Lower lobe of right lung (tissue), 2 donors: ENCODE data around the gene PPP2R5C. TPM values are rescaled to one million over a fixed set of nuclear protein-coding genes. Genes with fewer than 3 reads are reported as not detected.

Experiments used
- ATAC-seq, 2 donors: fragments of 200-7000 bp; cut with Tn5 transposase; one replicate each; pipeline ENCODE4 v1.9.1; 2020 to 2022; ENCODE audit warnings: mild to moderate bottlenecking in 2 of 2, moderate library complexity in 2 of 2
- DNase-seq: peaks from one replicate; pipeline ENCODE4 v3.0.0-alpha.2; 2020
- H3K27ac ChIP-seq: fragments of 200-600 bp; one replicate; pipeline ENCODE4 v1.8.0; 2022
- H3K27me3 ChIP-seq: fragments of 200-600 bp; one replicate; pipeline ENCODE4 v1.8.0; 2022; ENCODE audit warnings: low read depth
- H3K36me3 ChIP-seq: fragments of 200-600 bp; one replicate; pipeline ENCODE4 v1.8.0; 2022; ENCODE audit warnings: mild to moderate bottlenecking
- H3K4me1 ChIP-seq: fragments of 200-600 bp; one replicate; pipeline ENCODE4 v1.8.0; 2022
- H3K4me3 ChIP-seq: fragments of 200-600 bp; one replicate; pipeline ENCODE4 v1.8.0; 2022; ENCODE audit warnings: mild to moderate bottlenecking
- H3K9me3 ChIP-seq: fragments of 200-600 bp; one replicate; pipeline ENCODE4 v1.8.0; 2022
- intact Hi-C: fragments of 100-400 bp; cut with DNase I; formaldehyde crosslinking; loops from one replicate; pipeline ENCODE4 v1.11.0; 2022
- total RNA-seq: library from RNA; stranded (reverse); fragmentation: NEBNext Ultra II Directional; extraction: Animal tissue kit (Norgen Biotek cat#: 25700); gene quantifications from one replicate; pipeline ENCODE4 v1.2.1, GENCODE V29; 2021
- TF ChIP-seq, protein P1 (sequence below): fragments of 200-600 bp; IDR thresholded peaks from one replicate; pipeline ENCODE4 v1.8.0; 2022; ENCODE audit warnings: antibody characterized with exemption, mild to moderate bottlenecking
- donor health status: DM: no; HTN: yes; CAD: no; lungs with severe emphysema.

The PPP2R5C gene
- total RNA-seq, 1 donor from 2014 or later, result 160 TPM

DNA sequence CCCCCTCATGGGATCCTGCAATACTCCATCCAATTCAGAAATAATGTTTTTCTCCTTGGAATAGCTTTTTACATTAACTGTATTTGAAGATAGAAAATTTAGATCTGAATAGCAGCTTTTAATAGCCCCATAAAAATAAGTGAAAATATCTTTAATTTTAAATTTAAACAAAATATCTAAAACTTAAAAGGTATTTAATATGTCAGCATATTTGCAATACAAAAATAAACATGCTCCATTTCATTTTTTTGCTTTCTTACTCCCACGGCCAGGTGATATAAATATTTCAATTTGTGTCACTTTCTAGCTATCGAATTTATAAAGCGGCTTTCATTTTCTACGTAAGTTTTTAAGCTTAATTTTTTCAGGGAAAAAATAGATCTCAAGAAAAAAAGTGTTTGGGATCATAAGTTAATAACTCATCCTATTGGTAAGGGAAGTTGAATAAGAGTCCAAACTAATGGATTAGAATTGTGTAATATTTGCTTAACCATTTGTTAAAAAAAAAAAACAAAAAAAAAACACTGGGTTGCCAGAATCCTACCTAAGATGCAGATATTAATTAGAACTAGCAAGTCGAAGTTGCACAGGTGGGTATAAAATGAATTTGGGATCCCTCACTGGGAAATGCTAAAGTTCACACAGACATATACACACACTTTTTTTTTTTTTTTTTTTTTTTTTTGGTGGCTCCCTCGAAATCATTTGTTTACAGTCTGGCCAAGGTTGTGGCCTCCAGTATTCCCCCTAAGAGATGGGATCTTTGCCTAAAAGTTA, 47.6 kb downstream of the PPP2R5C start:
- no peaks in the 10 kb centered on the region for H3K36me3 ChIP-seq
- intact Hi-C loops, result no loop called here
- peak overlapping the region; percentile 66 for H3K4me3 ChIP-seq
- no peaks in the 10 kb centered on the region for H3K27me3 ChIP-seq
- ATAC-seq (peak in 1 of 2 donors; percentile 1), DNase-seq (no peak)
- H3K27ac ChIP-seq, result peak overlapping the region; percentile 99
- peaks cover 44% of the 10 kb centered on the region for H3K4me1 ChIP-seq
- H3K9me3 ChIP-seq, result no peaks in the 10 kb centered on the region
- TF ChIP-seq, protein P1, sequence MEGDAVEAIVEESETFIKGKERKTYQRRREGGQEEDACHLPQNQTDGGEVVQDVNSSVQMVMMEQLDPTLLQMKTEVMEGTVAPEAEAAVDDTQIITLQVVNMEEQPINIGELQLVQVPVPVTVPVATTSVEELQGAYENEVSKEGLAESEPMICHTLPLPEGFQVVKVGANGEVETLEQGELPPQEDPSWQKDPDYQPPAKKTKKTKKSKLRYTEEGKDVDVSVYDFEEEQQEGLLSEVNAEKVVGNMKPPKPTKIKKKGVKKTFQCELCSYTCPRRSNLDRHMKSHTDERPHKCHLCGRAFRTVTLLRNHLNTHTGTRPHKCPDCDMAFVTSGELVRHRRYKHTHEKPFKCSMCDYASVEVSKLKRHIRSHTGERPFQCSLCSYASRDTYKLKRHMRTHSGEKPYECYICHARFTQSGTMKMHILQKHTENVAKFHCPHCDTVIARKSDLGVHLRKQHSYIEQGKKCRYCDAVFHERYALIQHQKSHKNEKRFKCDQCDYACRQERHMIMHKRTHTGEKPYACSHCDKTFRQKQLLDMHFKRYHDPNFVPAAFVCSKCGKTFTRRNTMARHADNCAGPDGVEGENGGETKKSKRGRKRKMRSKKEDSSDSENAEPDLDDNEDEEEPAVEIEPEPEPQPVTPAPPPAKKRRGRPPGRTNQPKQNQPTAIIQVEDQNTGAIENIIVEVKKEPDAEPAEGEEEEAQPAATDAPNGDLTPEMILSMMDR, result no peak

DNA sequence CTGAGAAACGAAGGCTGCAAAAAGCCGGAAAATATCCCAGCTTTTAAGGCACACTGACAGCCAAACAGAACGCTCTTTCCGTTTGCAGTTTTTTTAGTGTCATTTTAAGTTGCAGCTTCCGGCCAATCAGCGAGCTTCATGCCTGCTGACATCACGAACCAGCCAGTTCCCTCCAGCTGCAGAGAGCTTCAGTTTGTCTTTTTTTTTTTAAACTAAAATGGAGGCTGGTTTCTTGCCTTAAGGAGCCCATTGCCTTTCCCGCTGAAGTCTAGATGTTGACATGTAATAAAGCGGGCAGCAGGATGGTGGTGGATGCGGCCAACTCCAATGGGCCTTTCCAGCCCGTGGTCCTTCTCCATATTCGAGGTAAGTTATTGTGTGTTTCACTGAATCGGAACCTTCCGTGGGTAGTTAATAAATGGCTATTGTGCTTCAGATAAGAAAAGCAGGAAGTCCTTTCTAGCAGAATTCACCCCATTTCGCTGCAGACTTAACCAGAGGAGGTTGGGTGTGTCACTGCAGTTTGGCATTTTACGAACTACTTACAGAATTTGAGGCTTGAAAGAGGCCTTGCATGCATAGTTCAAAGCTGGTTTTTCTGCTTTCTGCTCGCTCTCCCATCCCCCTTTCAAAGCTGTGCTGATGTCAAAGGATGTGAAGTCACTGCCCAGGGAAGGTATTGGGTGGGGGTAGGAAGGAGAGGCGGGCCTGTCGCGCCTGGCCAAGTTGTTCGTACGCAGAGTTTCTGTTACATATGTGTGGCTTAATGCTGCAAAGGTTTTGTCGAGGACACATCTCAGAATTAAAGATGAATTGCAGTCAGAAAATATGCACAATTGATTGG, 48.4 kb downstream of the PPP2R5C start:
- TF ChIP-seq, protein P1, result no peak
- intact Hi-C loops, result no loop called here
- H3K27me3 ChIP-seq, result no peaks in the 10 kb centered on the region
- peaks cover 5% of the 10 kb centered on the region for H3K36me3 ChIP-seq
- DNase-seq (peak; percentile 86), ATAC-seq (peak; percentile 97)
- H3K27ac ChIP-seq, result peak overlapping the region; percentile 99
- H3K4me3 ChIP-seq, result peak overlapping the region; percentile 66
- H3K4me1 ChIP-seq, result peaks cover 52% of the 10 kb centered on the region
- H3K9me3 ChIP-seq, result no peaks in the 10 kb centered on the region

DNA sequence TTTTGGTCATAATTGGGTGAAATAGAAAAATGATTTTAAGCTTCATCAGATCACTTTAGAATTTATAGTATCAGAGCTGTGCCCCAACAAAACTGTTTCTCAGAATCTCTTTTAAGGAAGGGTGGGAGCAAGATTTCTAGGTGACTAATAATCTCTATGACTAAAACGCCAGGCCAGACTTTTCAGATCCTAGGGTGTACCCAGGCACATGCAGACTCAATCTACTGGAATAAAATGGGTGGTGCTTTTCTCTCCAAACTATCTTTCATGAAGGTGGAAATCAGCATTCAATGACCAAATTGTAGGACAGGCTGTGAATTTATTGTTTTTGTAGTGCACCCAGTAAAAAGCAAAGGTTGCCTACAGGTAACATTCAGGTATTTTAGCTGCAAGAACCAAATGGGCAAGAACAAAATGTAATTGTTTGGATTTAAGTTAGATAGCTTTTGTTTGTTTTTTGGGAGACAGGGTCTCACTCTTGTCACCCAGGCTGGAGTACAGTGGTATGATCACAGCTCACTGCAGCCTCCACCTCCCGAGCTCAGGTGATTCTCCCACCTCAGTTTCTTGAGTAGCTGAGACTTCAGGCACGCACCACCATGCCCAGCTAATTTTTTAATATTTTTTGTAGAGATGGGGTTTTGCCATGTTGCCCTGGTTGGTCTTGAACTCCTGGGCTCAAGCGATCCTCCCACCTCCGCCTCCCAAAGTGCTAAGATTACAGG, 49.5 kb downstream of the PPP2R5C start:
- Histone ChIP-seq H3K4me1 (peaks cover 61% of the 10 kb centered on the region), H3K27me3 (no peaks in the 10 kb centered on the region), H3K36me3 (peaks cover 11% of the 10 kb centered on the region), H3K4me3 (peak overlapping the region; percentile 66), H3K9me3 (no peaks in the 10 kb centered on the region), H3K27ac (peak overlapping the region; percentile 99)
- no peak for DNase-seq
- ATAC-seq, result peak in 1 of 2 donors; percentile 17
- intact Hi-C loops, result no loop called here
- TF ChIP-seq, protein P1, result no peak

DNA sequence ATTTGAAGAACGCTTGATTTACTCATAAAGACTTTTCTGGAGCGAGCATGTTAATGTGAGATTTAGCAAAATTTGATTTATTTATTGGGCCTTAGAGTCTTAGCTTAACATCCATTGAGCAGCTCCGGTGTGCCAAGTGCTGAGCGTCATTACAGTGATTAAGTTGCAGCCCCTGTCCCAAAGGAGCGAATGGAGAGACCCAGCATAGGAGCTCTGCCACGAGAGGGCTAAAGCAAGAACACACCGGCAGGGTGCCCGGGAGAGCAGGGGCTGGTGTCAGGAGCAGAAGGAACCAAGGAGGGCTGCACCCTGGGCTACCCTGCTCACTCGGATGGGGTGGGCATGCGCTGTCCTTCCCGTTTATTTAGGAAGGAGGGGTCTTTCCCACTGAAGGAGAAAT, 50.6 kb downstream of the PPP2R5C start:
- Histone ChIP-seq H3K4me3 (no peak overlapping the region), H3K27me3 (no peaks in the 10 kb centered on the region), H3K4me1 (peaks cover 61% of the 10 kb centered on the region), H3K27ac (peak overlapping the region; percentile 71), H3K9me3 (no peaks in the 10 kb centered on the region), H3K36me3 (peaks cover 11% of the 10 kb centered on the region)
- no peak for ATAC-seq
- no peak for DNase-seq
- intact Hi-C loops, result no loop called here
- TF ChIP-seq, protein P1, result no peak

DNA sequence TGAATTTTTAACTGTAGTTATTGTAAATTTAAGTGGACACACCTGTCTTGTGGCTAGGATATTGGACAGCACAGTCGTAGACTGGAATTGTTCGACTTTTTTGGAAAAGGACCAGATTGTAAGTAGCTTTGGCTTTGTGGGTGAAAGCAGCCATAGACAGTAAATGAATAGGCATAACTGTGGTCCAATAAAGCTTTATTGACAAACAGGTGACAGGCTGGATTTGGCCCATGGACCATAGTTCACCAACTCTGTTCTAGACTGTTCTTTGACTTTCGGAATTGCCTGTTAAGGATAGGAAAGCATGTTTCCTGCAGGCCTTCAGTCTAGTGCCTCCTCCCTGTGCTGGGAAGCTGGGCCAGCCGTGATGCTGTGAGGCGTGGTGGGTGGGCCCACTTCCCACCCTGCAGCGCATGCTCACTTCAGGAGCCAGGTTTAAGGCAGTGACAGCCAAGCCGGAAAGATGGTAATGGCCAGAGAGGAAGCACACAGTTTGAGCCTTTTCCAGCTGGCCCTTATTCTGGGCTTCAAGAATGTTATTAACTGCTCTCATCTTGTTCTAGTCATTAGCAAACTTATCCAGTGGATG, 51.8 kb downstream of the PPP2R5C start:
- TF ChIP-seq, protein P1, result no peak
- peaks cover 11% of the 10 kb centered on the region for H3K36me3 ChIP-seq
- no peak for DNase-seq
- peaks cover 67% of the 10 kb centered on the region for H3K4me1 ChIP-seq
- peak in 1 of 2 donors; percentile 25 for ATAC-seq
- peak overlapping the region; percentile 71 for H3K27ac ChIP-seq
- H3K9me3 ChIP-seq, result no peaks in the 10 kb centered on the region
- intact Hi-C loops, result no loop called here
- H3K4me3 ChIP-seq, result no peak overlapping the region
- no peaks in the 10 kb centered on the region for H3K27me3 ChIP-seq
